ENCODE measurements around the gene TMED4. TPM values are rescaled to one million over a fixed set of nuclear protein-coding genes. Genes with fewer than 3 reads are reported as not detected.

TMED4 gene
- total and polyA plus RNA-seq, 2 donors (not counting 3 experiments of a cell fraction or from before 2014, with no cell fraction given) = 63.4 to 89.7 TPM

GRCh38 chr7:44565097-44565794, 16.8 kb downstream of the TMED4 start:
- H3K79me2 ChIP-seq (ENCODE audit: control insufficient read depth, insufficient read depth, low read length) = no peaks in the 10 kb centered on the region
- H3K4me3 ChIP-seq (replicated peaks in 1 of 3; ENCODE audit: insufficient read depth in 1 of 3, low read depth in 1 of 3, low read length in 3 of 3) = no peak overlapping the region
- H3K36me3 ChIP-seq (ENCODE audit: control insufficient read depth in 2 of 2, extremely low read depth in 1 of 2, insufficient read depth in 2 of 2, low read length in 2 of 2) = peaks cover 22 to 45% of the 10 kb centered on the region in 2 experiments
- TF ChIP-seq JUN (IDR thresholded peaks at IDR 0.05; ENCODE audit: borderline replicate concordance, insufficient read depth, insufficient read length, low read depth) (no peak), MYC (IDR thresholded peaks at IDR 0.05; ENCODE audit: low read depth, low read length) (no peak), CTCF (IDR thresholded peaks at IDR 0.05; ENCODE audit: extremely low read depth in 1 of 2, insufficient read depth in 1 of 2, low read depth in 1 of 2, low read length in 2 of 2) (peak; percentile 94 to 98)
- no peaks in the 10 kb centered on the region for H3K4me1 ChIP-seq (ENCODE audit: control insufficient read depth, extremely low read depth, insufficient read depth, low read length)
- H4K20me1 ChIP-seq (replicated peaks; ENCODE audit: control insufficient read depth, extremely low read depth, insufficient read depth, low read length) = no peaks in the 10 kb centered on the region
- DNase-seq (ENCODE audit: low read depth, low spot score) = peak; percentile 62
- H3K9me3 ChIP-seq (replicated peaks; ENCODE audit: control insufficient read depth, insufficient read depth, low read length) = no peaks in the 10 kb centered on the region
- no peaks in the 10 kb centered on the region for H3K27me3 ChIP-seq (ENCODE audit: control insufficient read depth in 2 of 2, insufficient read depth in 2 of 2, low read length in 2 of 2)
- no peaks in the 10 kb centered on the region for H3K9me1 ChIP-seq (replicated peaks; ENCODE audit: control insufficient read depth, extremely low read depth, insufficient read depth, low read length)
- FAIRE-seq = peak; percentile 83
- no peak overlapping the region for H2AFZ ChIP-seq (ENCODE audit: low read depth, low read length)
- H3K4me2 ChIP-seq (ENCODE audit: insufficient read depth, low read length) = no peak overlapping the region
- no peak overlapping the region for H3K27ac ChIP-seq (ENCODE audit: insufficient read depth, low read depth, low read length)
- BruUV-seq (replicated peaks) = no TSS peak
- H3K9ac ChIP-seq (replicated peaks; ENCODE audit: extremely low read depth, insufficient read depth, low read length) = no peak overlapping the region
- intact Hi-C loops (cut with micrococcal nuclease) (loop anchor here (1.0 to 5.0 kb wide), 4 partner anchors 73 to 351 kb away; partner anchors contain the start of gene NUDCD3), dilution Hi-C loops (cut with MboI; ENCODE audit: extremely low pct_ligation_motif_present, low sequenced_read_pairs) (no loop called here)
- ChIA-PET POLR2A (interaction anchor here (0.6 to 1.5 kb wide), 3 partner anchors 9 to 363 kb away, joined by 3 to 5 read pairs (median 4); partner anchors contain the start of gene DDX56), CTCF (interaction anchor here (0.7 to 4.7 kb wide), 39 partner anchors 9 to 571 kb away, joined by 3 to 145 read pairs (median 5); partner anchors contain the start of genes DDX56, NUDCD3, TMED4 and YKT6)

GRCh38 chr7:44564606-44565005, 17.4 kb downstream of the TMED4 start:
- H3K27me3 ChIP-seq (ENCODE audit: control insufficient read depth in 2 of 2, insufficient read depth in 2 of 2, low read length in 2 of 2) = no peaks in the 10 kb centered on the region
- H3K36me3 ChIP-seq (ENCODE audit: control insufficient read depth in 2 of 2, extremely low read depth in 1 of 2, insufficient read depth in 2 of 2, low read length in 2 of 2) = peaks cover 19 to 39% of the 10 kb centered on the region in 2 experiments
- H3K4me2 ChIP-seq (ENCODE audit: insufficient read depth, low read length) = no peak overlapping the region
- no peaks in the 10 kb centered on the region for H3K79me2 ChIP-seq (ENCODE audit: control insufficient read depth, insufficient read depth, low read length)
- H2AFZ ChIP-seq (ENCODE audit: low read depth, low read length) = no peak overlapping the region
- CTCF ChIA-PET = interaction anchor here (0.7 to 4.7 kb wide), 25 partner anchors 9 to 571 kb away, joined by 3 to 145 read pairs (median 6); partner anchors contain the start of genes DDX56 and NUDCD3
- intact Hi-C loops (cut with micrococcal nuclease) = loop anchor here (1.0 to 5.0 kb wide), 4 partner anchors 72 to 350 kb away; partner anchors contain the start of gene NUDCD3
- no peaks in the 10 kb centered on the region for H3K9me3 ChIP-seq (replicated peaks; ENCODE audit: control insufficient read depth, insufficient read depth, low read length)
- dilution Hi-C loops (cut with MboI; ENCODE audit: extremely low pct_ligation_motif_present, low sequenced_read_pairs) = no loop called here
- no peaks in the 10 kb centered on the region for H4K20me1 ChIP-seq (replicated peaks; ENCODE audit: control insufficient read depth, extremely low read depth, insufficient read depth, low read length)
- H3K9ac ChIP-seq (replicated peaks; ENCODE audit: extremely low read depth, insufficient read depth, low read length) = no peak overlapping the region
- DNase-seq (ENCODE audit: low read depth, low spot score) (no peak), FAIRE-seq (no peak)
- no peak overlapping the region for H3K4me3 ChIP-seq (replicated peaks in 1 of 3; ENCODE audit: insufficient read depth in 1 of 3, low read depth in 1 of 3, low read length in 3 of 3)
- no TSS peak for BruUV-seq (replicated peaks)
- no peaks in the 10 kb centered on the region for H3K9me1 ChIP-seq (replicated peaks; ENCODE audit: control insufficient read depth, extremely low read depth, insufficient read depth, low read length)
- POLR2A ChIA-PET = interaction anchor here (1.0 kb wide), 1 partner anchor 9 kb away, joined by 4 read pairs; the partner anchor contains the start of gene DDX56
- H3K4me1 ChIP-seq (ENCODE audit: control insufficient read depth, extremely low read depth, insufficient read depth, low read length) = no peaks in the 10 kb centered on the region
- H3K27ac ChIP-seq (ENCODE audit: insufficient read depth, low read depth, low read length) = no peak overlapping the region
- TF ChIP-seq CTCF (IDR thresholded peaks at IDR 0.05; ENCODE audit: extremely low read depth in 1 of 2, insufficient read depth in 1 of 2, low read depth in 1 of 2, low read length in 2 of 2) (no peak), MAX (IDR thresholded peaks at IDR 0.05; ENCODE audit: insufficient read depth, insufficient read length) (no peak), JUN (IDR thresholded peaks at IDR 0.05; ENCODE audit: borderline replicate concordance, insufficient read depth, insufficient read length, low read depth) (no peak), POLR2A (IDR thresholded peaks at IDR 0.05; ENCODE audit: low read depth, low read length) (no peak), MYC (IDR thresholded peaks at IDR 0.05; ENCODE audit: low read depth, low read length) (no peak), GATA2 (IDR thresholded peaks at IDR 0.05; ENCODE audit: insufficient read depth, insufficient read length, low read depth, low read length) (no peak), POLR2AphosphoS5 (IDR thresholded peaks at IDR 0.05; ENCODE audit: insufficient read depth, low read depth, low read length) (no peak), EZH2 (IDR thresholded peaks at IDR 0.05; ENCODE audit: borderline replicate concordance, low read depth, low read length, severe bottlenecking) (no peak), FOS (IDR thresholded peaks at IDR 0.05; ENCODE audit: borderline replicate concordance, insufficient read depth, low read length) (no peak)
